Natural killer cell (primary cell): Measurements from ENCODE around the gene PLD1. TPM values are rescaled to one million over a fixed set of nuclear protein-coding genes. Genes with fewer than 3 reads are reported as not detected.

ENCODE experiments used
- ATAC-seq, 3 donors: fragments of 150-1000 bp in 2 of 3; fragments of 200-7000 bp in 1 of 3; cut with Tn5 transposase; 1 replicate in 1 of 3; 2 replicates in 2 of 3; pipeline ENCODE4 v1.10.0; 2021; ENCODE audit warnings: mild to moderate bottlenecking in 2 of 3, moderate library complexity in 2 of 3
- DNase-seq, 2 donors: peaks; one replicate each; pipeline versions ENCODE4 v3.0.0 to v3.0.0-alpha.2; 2013 to 2021; ENCODE audit warnings: mixed read lengths in 1 of 2
- H3K27ac ChIP-seq: one replicate; pipeline ENCODE4 v1.5.1; 2013; ENCODE audit warnings: mild to moderate bottlenecking, low read length
- H3K27me3 ChIP-seq: one replicate; pipeline ENCODE4 v1.6.1; 2013; ENCODE audit warnings: low read length; ENCODE audit not compliant: control insufficient read depth, insufficient read depth
- H3K36me3 ChIP-seq: one replicate; pipeline ENCODE4 v1.6.1; 2013; ENCODE audit warnings: low read length; ENCODE audit not compliant: control insufficient read depth, insufficient read depth
- H3K4me1 ChIP-seq: one replicate; pipeline ENCODE4 v1.6.1; 2013; ENCODE audit warnings: low read length; ENCODE audit not compliant: control insufficient read depth, insufficient read depth
- H3K4me3 ChIP-seq: one replicate; pipeline ENCODE4 v1.5.1; 2013; ENCODE audit warnings: low read length
- H3K9me3 ChIP-seq: one replicate; pipeline ENCODE4 v1.6.1; 2013; ENCODE audit warnings: low read length; ENCODE audit not compliant: control insufficient read depth, insufficient read depth
- H3K27ac Mint-ChIP-seq, 2 donors: one replicate each; pipeline ENCODE4 v1.8.0; 2022; ENCODE audit warnings: mild to moderate bottlenecking in 2 of 2, mixed read lengths in 2 of 2, moderate library complexity in 1 of 2
- H3K27me3 Mint-ChIP-seq, 2 donors: one replicate each; pipeline ENCODE4 v1.8.0; 2022; ENCODE audit warnings: low read depth in 2 of 2, mixed read lengths in 2 of 2
- H3K36me3 Mint-ChIP-seq: one replicate; pipeline ENCODE4 v1.8.0; 2022; ENCODE audit warnings: mixed read lengths
- H3K4me1 Mint-ChIP-seq, 2 donors: one replicate each; pipeline ENCODE4 v1.8.0; 2022; ENCODE audit warnings: mixed read lengths in 2 of 2
- H3K4me3 Mint-ChIP-seq: one replicate; pipeline ENCODE4 v1.8.0; 2022; ENCODE audit warnings: mild to moderate bottlenecking, moderate library complexity, mixed read lengths
- H3K9me3 Mint-ChIP-seq, 2 donors: one replicate each; pipeline ENCODE4 v1.8.0; 2022; ENCODE audit warnings: mixed read lengths in 2 of 2
- WGBS: methylation state at CpG from one replicate; pipeline ENCODE4 v1.1.7; 2013; ENCODE audit warnings: missing lambda C conversion rate; ENCODE audit not compliant: insufficient coverage; 5-methylcytosine and 5-hydroxymethylcytosine counted together
- intact Hi-C: fragments of 100-400 bp; cut with micrococcal nuclease; formaldehyde crosslinking; loops from one replicate; pipeline ENCODE4 v1.14.2; 2022
- total RNA-seq, 4 donors: library from RNA; stranded (reverse); fragments of 120-200 nt in 1 of 4; gene quantifications; one replicate each; pipeline versions ENCODE4 v1.2.3 to v1.2.4, GENCODE V29; 2013 to 2022
- TF ChIP-seq, protein P1 (sequence below): fragments of 200-600 bp; IDR thresholded peaks from one replicate; pipeline ENCODE4 v1.8.0; 2022; ENCODE audit warnings: antibody characterized with exemption

The PLD1 gene
- total RNA-seq, 3 donors from 2014 or later (not counting 1 experiment from before 2014, with no cell fraction given): 13.2 to 26.3 (median 17.1) TPM

DNA sequence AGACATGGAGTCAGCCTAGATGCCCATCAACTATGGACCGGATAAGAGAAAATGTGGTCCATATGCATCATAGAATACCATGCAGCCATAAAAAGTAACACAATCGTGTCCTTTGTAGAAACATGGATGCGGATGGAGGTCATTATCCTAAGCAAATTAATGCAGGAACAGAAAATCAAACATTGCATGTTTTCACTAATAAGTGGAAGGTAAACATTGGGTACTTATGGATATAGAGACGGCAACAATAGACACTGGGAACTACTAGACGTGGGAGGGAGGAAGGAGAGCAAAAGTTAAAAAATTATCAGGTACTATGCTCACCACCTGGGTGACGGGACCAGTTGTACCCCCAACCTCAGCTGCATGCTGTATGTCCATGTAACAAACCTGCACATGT is 2.5 kb downstream of the PLD1 start:
- Histone ChIP-seq H3K4me3 (no peak overlapping the region), H3K4me1 (peaks cover 19% of the 10 kb centered on the region), H3K27ac (no peak overlapping the region), H3K36me3 (no peaks in the 10 kb centered on the region), H3K27me3 (no peaks in the 10 kb centered on the region), H3K9me3 (no peaks in the 10 kb centered on the region)
- TF ChIP-seq, protein P1, sequence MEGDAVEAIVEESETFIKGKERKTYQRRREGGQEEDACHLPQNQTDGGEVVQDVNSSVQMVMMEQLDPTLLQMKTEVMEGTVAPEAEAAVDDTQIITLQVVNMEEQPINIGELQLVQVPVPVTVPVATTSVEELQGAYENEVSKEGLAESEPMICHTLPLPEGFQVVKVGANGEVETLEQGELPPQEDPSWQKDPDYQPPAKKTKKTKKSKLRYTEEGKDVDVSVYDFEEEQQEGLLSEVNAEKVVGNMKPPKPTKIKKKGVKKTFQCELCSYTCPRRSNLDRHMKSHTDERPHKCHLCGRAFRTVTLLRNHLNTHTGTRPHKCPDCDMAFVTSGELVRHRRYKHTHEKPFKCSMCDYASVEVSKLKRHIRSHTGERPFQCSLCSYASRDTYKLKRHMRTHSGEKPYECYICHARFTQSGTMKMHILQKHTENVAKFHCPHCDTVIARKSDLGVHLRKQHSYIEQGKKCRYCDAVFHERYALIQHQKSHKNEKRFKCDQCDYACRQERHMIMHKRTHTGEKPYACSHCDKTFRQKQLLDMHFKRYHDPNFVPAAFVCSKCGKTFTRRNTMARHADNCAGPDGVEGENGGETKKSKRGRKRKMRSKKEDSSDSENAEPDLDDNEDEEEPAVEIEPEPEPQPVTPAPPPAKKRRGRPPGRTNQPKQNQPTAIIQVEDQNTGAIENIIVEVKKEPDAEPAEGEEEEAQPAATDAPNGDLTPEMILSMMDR: no peak
- Mint-ChIP-seq H3K36me3 (no peaks in the 10 kb centered on the region), H3K27ac (no peak overlapping the region), H3K4me3 (peak overlapping the region; percentile 18), H3K4me1 (peaks cover 26 to 33% of the 10 kb centered on the region in 2 donors), H3K9me3 (no peaks in the 10 kb centered on the region), H3K27me3 (no peaks in the 10 kb centered on the region)
- intact Hi-C loops: loop anchor here (2.0 kb wide), 1 partner anchor 299 kb away; no protein-coding TSS in a partner anchor
- 93% methylated on average over 6 of the region's 6 CpGs for WGBS
- ATAC-seq (no peak), DNase-seq (no peak)

- WGBS: 93% methylated on average over 5 of the region's 7 CpGs
- H3K4me3 ChIP-seq: no peak overlapping the region
- Mint-ChIP-seq H3K4me1 (peaks cover 26 to 33% of the 10 kb centered on the region in 2 donors), H3K4me3 (no peak overlapping the region), H3K27me3 (no peaks in the 10 kb centered on the region), H3K36me3 (no peaks in the 10 kb centered on the region), H3K9me3 (no peaks in the 10 kb centered on the region), H3K27ac (peak overlapping the region in 1 of 2 donors; percentile 73)
- ATAC-seq (no peak), DNase-seq (no peak)
- intact Hi-C loops: no loop called here
- H3K27me3 ChIP-seq: no peaks in the 10 kb centered on the region
- no peak overlapping the region for H3K27ac ChIP-seq
- peaks cover 19% of the 10 kb centered on the region for H3K4me1 ChIP-seq
- H3K36me3 ChIP-seq: no peaks in the 10 kb centered on the region
- TF ChIP-seq, protein P1: no peak
- H3K9me3 ChIP-seq: no peaks in the 10 kb centered on the region
Measured at GRCh38 chr3:171807129-171807675, 3.1 kb downstream of the PLD1 start.

GRCh38 chr3:171806200-171807128 is 3.8 kb downstream of the PLD1 start:
- intact Hi-C loops: no loop called here
- no peaks in the 10 kb centered on the region for H3K9me3 ChIP-seq
- H3K4me3 ChIP-seq: no peak overlapping the region
- no peaks in the 10 kb centered on the region for H3K27me3 ChIP-seq
- peaks cover 19% of the 10 kb centered on the region for H3K4me1 ChIP-seq
- Mint-ChIP-seq H3K4me3 (no peak overlapping the region), H3K27me3 (no peaks in the 10 kb centered on the region), H3K27ac (peak overlapping the region in 1 of 2 donors; percentile 73), H3K4me1 (peaks cover 26 to 33% of the 10 kb centered on the region in 2 donors), H3K9me3 (no peaks in the 10 kb centered on the region), H3K36me3 (no peaks in the 10 kb centered on the region)
- H3K27ac ChIP-seq: no peak overlapping the region
- no peak for DNase-seq
- TF ChIP-seq, protein P1: no peak
- 93% methylated on average over 3 of the region's 5 CpGs for WGBS
- H3K36me3 ChIP-seq: no peaks in the 10 kb centered on the region
- ATAC-seq: no peak
